Chondrocyte (in vitro differentiated cells): ENCODE measurements around the gene SLC6A18. TPM values are rescaled to one million over a fixed set of nuclear protein-coding genes. Genes with fewer than 3 reads are reported as not detected.

Experiments
- DNase-seq: peaks from one replicate; pipeline ENCODE4 v3.0.0; 2021; ENCODE audit warnings: mixed read lengths, low spot score
- H3K27ac Mint-ChIP-seq: one replicate; pipeline ENCODE4 v1.8.0; 2021; ENCODE audit warnings: mild to moderate bottlenecking, moderate library complexity, mixed read lengths; ENCODE audit not compliant: unreplicated experiment
- H3K27me3 Mint-ChIP-seq: 2 replicates; pipeline ENCODE4 v1.8.0; 2021; ENCODE audit warnings: low read depth, mixed read lengths
- H3K36me3 Mint-ChIP-seq: 2 replicates; pipeline ENCODE4 v1.8.0; 2021; ENCODE audit warnings: low read depth, mixed read lengths
- H3K4me1 Mint-ChIP-seq: 2 replicates; pipeline ENCODE4 v1.8.0; 2021; ENCODE audit warnings: low read depth, mild to moderate bottlenecking, mixed read lengths
- H3K4me3 Mint-ChIP-seq: one replicate; pipeline ENCODE4 v1.8.0; 2021; ENCODE audit warnings: mild to moderate bottlenecking, moderate library complexity, mixed read lengths; ENCODE audit not compliant: unreplicated experiment
- H3K9me3 Mint-ChIP-seq: 2 replicates; pipeline ENCODE4 v1.8.0; 2021; ENCODE audit warnings: low read depth, mixed read lengths
- total RNA-seq: library from RNA; stranded (reverse); gene quantifications from 3 replicates; pipeline ENCODE4 v1.2.1, GENCODE V29; 2021
- TF ChIP-seq, protein P1 (sequence below): fragments of 200-600 bp; sonication (generic); IDR thresholded peaks from 2 replicates; pipeline ENCODE4 v1.5.0; 2021; ENCODE audit warnings: antibody characterized with exemption, mild to moderate bottlenecking, moderate library complexity

SLC6A18 gene
- total RNA-seq, 1 donor from 2014 or later, result not detected

DNA sequence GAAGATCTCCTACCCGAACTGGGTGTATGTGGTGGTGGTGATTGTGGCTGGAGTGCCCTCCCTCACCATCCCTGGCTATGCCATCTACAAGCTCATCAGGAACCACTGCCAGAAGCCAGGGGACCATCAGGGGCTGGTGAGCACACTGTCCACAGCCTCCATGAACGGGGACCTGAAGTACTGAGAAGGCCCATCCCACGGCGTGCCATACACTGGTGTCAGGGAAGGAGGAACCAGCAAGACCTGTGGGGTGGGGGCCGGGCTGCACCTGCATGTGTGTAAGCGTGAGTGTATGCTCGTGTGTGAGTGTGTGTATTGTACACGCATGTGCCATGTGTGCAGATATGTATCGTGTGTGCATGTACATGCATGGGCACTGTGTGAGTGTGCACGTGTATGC is 3.5 kb upstream of the SLC6A18 start:
- Mint-ChIP-seq H3K36me3 (no peaks in the 10 kb centered on the region), H3K9me3 (no peaks in the 10 kb centered on the region), H3K27me3 (peaks cover 17% of the 10 kb centered on the region), H3K27ac (no peak overlapping the region), H3K4me1 (no peaks in the 10 kb centered on the region), H3K4me3 (no peak overlapping the region)
- TF ChIP-seq, protein P1, sequence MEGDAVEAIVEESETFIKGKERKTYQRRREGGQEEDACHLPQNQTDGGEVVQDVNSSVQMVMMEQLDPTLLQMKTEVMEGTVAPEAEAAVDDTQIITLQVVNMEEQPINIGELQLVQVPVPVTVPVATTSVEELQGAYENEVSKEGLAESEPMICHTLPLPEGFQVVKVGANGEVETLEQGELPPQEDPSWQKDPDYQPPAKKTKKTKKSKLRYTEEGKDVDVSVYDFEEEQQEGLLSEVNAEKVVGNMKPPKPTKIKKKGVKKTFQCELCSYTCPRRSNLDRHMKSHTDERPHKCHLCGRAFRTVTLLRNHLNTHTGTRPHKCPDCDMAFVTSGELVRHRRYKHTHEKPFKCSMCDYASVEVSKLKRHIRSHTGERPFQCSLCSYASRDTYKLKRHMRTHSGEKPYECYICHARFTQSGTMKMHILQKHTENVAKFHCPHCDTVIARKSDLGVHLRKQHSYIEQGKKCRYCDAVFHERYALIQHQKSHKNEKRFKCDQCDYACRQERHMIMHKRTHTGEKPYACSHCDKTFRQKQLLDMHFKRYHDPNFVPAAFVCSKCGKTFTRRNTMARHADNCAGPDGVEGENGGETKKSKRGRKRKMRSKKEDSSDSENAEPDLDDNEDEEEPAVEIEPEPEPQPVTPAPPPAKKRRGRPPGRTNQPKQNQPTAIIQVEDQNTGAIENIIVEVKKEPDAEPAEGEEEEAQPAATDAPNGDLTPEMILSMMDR, result no peak
- DNase-seq, result no peak

DNA sequence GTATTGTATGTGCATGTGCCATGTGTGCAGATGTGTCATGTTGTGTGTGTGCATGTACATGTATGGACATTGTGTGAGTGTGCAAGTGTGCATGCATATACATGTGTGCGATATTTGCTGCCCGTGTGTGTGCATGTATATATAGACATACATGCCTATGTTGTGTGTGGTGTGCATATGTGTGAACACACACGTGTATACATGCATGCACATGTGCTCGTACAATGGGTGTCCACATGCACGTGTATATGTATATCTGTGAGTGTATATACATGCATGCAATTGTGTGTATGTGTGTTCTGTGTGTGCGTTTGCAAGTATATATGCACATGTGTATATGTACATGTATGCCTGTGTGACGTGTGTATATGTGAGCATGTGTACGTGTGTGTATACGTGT is 3.0 kb upstream of the SLC6A18 start:
- H3K27me3 Mint-ChIP-seq, result peaks cover 20% of the 10 kb centered on the region
- H3K27ac Mint-ChIP-seq, result no peak overlapping the region
- no peaks in the 10 kb centered on the region for H3K36me3 Mint-ChIP-seq
- DNase-seq, result no peak
- TF ChIP-seq, protein P1, result no peak
- H3K4me1 Mint-ChIP-seq, result no peaks in the 10 kb centered on the region
- H3K9me3 Mint-ChIP-seq, result no peaks in the 10 kb centered on the region
- H3K4me3 Mint-ChIP-seq, result no peak overlapping the region

DNA sequence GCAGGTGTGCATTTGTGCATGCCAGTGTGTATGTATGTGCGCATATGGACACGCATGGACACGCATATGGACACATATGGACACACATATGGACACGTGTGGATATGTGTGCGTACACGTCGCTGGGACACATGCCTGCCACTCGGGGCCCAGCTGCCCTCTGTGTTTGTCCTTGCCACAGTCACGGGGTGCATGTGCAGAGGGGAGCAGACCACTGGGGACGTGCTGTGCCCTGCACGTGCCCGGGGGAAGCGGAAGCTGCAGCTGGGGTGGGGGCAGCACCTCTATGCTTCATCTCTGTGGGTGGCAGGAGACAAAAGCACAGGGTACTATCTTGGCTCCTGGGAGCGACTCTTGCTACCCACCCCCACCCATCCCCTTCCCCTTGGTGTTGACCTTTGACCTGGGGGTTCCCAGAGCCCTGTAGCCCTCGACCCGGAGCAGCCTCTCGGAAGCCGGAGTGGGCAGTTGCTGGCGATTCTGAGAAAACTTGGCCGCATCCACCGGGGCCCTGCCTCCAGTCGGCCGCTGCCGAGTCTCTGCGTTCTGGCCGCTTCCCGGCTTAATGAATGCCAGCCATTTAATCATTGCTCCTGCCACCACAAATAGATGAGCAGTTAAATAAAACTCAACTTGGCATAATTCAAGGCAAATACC is 2.4 kb upstream of the SLC6A18 start:
- Mint-ChIP-seq H3K4me1 (no peaks in the 10 kb centered on the region), H3K36me3 (no peaks in the 10 kb centered on the region), H3K4me3 (no peak overlapping the region), H3K27me3 (peaks cover 25% of the 10 kb centered on the region), H3K9me3 (no peaks in the 10 kb centered on the region), H3K27ac (no peak overlapping the region)
- DNase-seq, result no peak
- TF ChIP-seq, protein P1, result no peak

GRCh38 chr5:1223278-1223670 is 1.9 kb upstream of the SLC6A18 start:
- H3K9me3 Mint-ChIP-seq, result no peaks in the 10 kb centered on the region
- H3K4me1 Mint-ChIP-seq, result no peaks in the 10 kb centered on the region
- peaks cover 30% of the 10 kb centered on the region for H3K27me3 Mint-ChIP-seq
- no peak for DNase-seq
- no peak overlapping the region for H3K4me3 Mint-ChIP-seq
- TF ChIP-seq, protein P1, result no peak
- no peak overlapping the region for H3K27ac Mint-ChIP-seq
- no peaks in the 10 kb centered on the region for H3K36me3 Mint-ChIP-seq

- no peaks in the 10 kb centered on the region for H3K36me3 Mint-ChIP-seq
- H3K4me1 Mint-ChIP-seq, result no peaks in the 10 kb centered on the region
- H3K9me3 Mint-ChIP-seq, result no peaks in the 10 kb centered on the region
- TF ChIP-seq, protein P1, result no peak
- H3K27me3 Mint-ChIP-seq, result peaks cover 37% of the 10 kb centered on the region
- H3K27ac Mint-ChIP-seq, result no peak overlapping the region
- DNase-seq, result no peak
- no peak overlapping the region for H3K4me3 Mint-ChIP-seq
These were observed 550 bp upstream of the SLC6A18 start for GRCh38 chr5:1224631-1225030.
